IgD-negative memory B cell (primary cell): ENCODE results near the gene SPINK4. TPM values are rescaled to one million over a fixed set of nuclear protein-coding genes. Genes with fewer than 3 reads are reported as not detected.
A peak's percentile ranks its signal among the peaks of the same experiment; 100 is the strongest.

ENCODE experiments used
- H3K27ac Mint-ChIP-seq, 3 donors: one replicate each; pipeline ENCODE4 v1.8.0; 2020 to 2022; ENCODE audit warnings: mild to moderate bottlenecking in 3 of 3, mixed read lengths in 3 of 3, moderate library complexity in 1 of 3
- H3K27me3 Mint-ChIP-seq: one replicate; pipeline ENCODE4 v1.8.0; 2021; ENCODE audit warnings: mixed read lengths
- H3K36me3 Mint-ChIP-seq: one replicate; pipeline ENCODE4 v1.8.0; 2020; ENCODE audit warnings: mild to moderate bottlenecking, mixed read lengths
- H3K4me1 Mint-ChIP-seq, 3 donors: one replicate each; pipeline ENCODE4 v1.8.0; 2020 to 2022; ENCODE audit warnings: mixed read lengths in 3 of 3, mild to moderate bottlenecking in 1 of 3
- H3K4me3 Mint-ChIP-seq, 4 donors: one replicate each; pipeline ENCODE4 v1.8.0; 2020 to 2022; ENCODE audit warnings: mild to moderate bottlenecking in 4 of 4, mixed read lengths in 4 of 4, moderate library complexity in 3 of 4
- H3K9me3 Mint-ChIP-seq, 3 donors: one replicate each; pipeline ENCODE4 v1.8.0; 2020 to 2021; ENCODE audit warnings: mixed read lengths in 3 of 3, mild to moderate bottlenecking in 1 of 3
- polyA plus RNA-seq: library from polyadenylated mRNA; unstranded; fragments of 300-500 nt; fragmentation: Illumina TruSeq; gene quantifications from one replicate; pipeline ENCODE4 v1.2.3, GENCODE V29; 2021

SPINK4 gene
- polyA plus RNA-seq, 1 donor from 2014 or later, result not detected

DNA sequence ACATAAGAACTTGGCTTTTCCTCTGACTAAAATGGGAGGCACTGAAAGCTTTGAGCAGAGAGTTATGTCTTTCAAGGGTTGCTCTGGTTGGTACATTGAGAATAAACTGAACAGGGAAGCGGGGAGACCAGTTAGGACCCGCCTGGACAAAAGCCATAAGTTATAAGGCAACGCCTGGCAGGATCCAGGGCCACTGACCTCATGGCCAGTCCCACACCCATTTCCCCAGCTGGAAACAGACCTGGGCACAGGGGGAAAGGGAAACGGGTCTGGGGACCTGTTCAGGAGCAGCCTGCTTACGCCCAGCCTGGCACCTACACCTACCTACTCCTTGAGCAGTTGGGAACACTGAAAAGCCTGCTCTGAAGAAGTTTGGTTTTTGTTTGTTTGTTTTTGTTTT is 1.3 kb downstream of the SPINK4 start:
- Mint-ChIP-seq H3K9me3 (no peaks in the 10 kb centered on the region), H3K4me3 (no peak overlapping the region), H3K27ac (no peak overlapping the region), H3K27me3 (peaks cover 5% of the 10 kb centered on the region), H3K36me3 (peaks cover 2% of the 10 kb centered on the region), H3K4me1 (peaks cover 0 to 1% (median 0%) of the 10 kb centered on the region in 3 donors)

DNA sequence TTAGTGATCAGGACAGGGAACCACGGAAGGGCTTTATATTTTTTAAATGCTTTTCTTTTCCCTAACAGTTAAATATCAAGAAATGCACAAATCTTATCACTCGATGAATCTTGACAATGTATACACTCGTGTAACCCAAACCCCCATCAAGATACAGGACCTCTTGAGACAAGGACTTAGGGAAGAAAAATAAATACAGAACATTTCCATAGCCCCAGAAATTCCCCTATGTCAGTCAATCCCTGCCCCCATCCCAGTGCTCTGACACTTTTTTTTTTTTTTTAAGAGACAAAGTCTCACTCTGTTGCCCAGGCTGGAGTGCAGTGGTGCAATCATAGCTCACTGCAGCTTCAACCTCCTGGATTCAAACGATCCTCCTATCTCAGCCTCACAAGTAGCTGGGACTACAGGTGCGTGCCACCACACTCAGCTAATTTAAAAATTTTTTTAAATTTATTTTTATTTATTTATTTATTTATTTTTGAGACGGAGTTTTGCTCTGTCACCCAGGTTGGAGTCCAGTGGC is 2.7 kb downstream of the SPINK4 start:
- no peaks in the 10 kb centered on the region for H3K9me3 Mint-ChIP-seq
- H3K4me3 Mint-ChIP-seq, result no peak overlapping the region
- no peak overlapping the region for H3K27ac Mint-ChIP-seq
- H3K27me3 Mint-ChIP-seq, result peaks cover 5% of the 10 kb centered on the region
- H3K36me3 Mint-ChIP-seq, result peaks cover 2% of the 10 kb centered on the region
- peaks cover 0 to 1% (median under 1%) of the 10 kb centered on the region in 3 donors for H3K4me1 Mint-ChIP-seq

DNA sequence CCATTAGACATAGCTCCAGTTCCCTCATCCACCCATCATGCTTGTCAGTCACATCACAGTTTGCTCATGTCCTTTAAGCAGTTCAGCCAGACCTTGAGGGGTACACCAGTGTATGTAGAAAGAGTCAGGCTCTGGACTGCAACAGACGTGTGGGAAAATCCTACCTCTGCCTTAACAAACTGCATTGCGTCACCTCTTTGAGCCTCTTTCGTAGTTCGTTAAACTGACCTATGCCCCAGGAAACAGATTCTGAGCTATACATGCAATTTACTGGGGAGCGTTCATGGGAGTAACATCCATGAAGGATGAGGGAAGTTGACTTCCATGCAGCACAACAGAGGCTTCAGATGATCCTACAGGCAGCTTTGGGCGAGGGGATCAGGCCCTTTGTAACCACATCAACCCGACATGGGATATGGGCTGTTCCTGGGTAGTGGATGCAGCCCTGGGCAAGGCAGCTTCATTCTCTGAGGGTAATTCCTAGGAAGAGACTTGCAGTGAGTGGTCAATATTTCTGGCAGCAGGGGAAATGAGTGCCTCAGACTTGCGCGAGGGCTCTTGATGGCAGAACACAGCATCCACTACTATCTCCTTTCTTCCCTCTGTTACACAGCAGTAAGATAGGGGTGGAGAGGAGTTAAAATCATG is 4.3 kb downstream of the SPINK4 start:
- Mint-ChIP-seq H3K27ac (peak overlapping the region in 1 of 3 donors; percentile 65), H3K9me3 (no peaks in the 10 kb centered on the region), H3K27me3 (peaks cover 5% of the 10 kb centered on the region), H3K36me3 (peaks cover 2% of the 10 kb centered on the region), H3K4me3 (peak overlapping the region in 1 of 4 donors; percentile 25), H3K4me1 (peaks cover 0 to 5% (median 3%) of the 10 kb centered on the region in 3 donors)

DNA sequence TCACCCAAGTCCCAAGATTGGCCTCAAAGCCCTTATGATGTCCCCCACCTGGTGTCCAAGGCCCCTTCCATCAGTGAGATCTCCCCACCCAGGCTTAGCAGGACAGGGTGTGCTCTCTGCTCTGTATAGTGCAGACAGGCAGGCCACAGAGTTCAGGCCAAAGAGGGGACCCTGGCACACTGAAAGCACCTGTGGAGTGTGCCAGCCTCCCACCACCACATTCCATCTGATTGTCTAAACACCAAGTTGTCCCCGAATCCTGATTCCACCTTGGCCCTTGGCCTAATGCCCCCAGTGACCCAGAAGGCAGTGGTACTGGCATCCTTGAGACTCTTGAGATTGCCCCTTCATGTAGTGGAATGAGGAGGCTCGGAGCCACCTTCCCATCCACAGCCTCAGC is 5.4 kb downstream of the SPINK4 start:
- H3K9me3 Mint-ChIP-seq, result no peaks in the 10 kb centered on the region
- no peak overlapping the region for H3K27ac Mint-ChIP-seq
- peaks cover 2% of the 10 kb centered on the region for H3K36me3 Mint-ChIP-seq
- no peak overlapping the region for H3K4me3 Mint-ChIP-seq
- H3K4me1 Mint-ChIP-seq, result peaks cover 4 to 14% (median 10%) of the 10 kb centered on the region in 3 donors
- peaks cover 5% of the 10 kb centered on the region for H3K27me3 Mint-ChIP-seq

DNA sequence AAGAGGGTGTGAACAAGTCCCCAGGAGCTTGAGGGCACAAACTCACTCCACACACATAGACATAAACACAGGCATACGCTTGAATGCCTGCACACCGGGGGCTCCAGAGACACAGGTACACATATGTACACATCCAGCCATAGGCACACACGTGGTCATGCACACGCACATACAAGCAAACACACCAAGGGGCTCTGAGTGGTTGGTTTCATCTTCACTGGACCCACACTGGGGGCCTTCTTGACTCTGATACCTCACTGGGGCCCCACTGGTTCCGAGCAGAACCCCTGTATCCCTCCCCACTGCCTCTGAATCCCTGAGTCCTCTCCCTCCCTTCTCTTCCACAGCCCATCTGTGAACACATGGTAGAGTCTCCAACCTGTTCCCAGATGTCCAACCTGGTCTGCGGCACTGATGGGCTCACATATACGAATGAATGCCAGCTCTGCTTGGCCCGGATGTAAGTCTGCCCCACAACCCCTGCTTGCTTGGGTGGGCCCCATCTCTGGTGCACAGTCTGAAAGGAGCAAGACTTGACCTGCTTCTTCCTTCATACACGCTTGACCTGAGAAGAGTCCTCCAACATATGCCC is 6.4 kb downstream of the SPINK4 start:
- Mint-ChIP-seq H3K4me1 (peaks cover 4 to 14% (median 12%) of the 10 kb centered on the region in 3 donors), H3K27ac (peak overlapping the region in 1 of 3 donors; percentile 63), H3K4me3 (no peak overlapping the region), H3K9me3 (no peaks in the 10 kb centered on the region), H3K27me3 (no peaks in the 10 kb centered on the region), H3K36me3 (peaks cover 2% of the 10 kb centered on the region)

DNA sequence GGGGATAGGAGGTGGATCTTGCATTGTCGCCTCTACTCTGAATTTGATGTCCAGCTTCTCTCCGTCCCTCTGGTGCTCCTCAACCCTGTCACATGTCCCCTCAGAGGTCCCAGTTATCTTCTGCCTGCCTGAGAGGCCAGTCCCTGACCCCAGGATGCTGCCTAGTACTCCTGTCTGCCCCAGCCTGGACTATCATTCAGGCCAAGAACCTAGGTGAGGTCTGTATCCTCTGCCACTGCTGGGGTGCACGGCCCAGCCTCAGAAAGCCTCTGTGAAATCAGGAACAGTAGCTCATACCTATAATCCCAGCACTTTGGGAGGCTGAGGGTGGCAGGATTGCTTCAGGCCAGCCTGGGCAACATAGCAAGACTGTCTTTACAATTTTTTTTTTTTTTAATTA is 8.6 kb downstream of the SPINK4 start:
- Mint-ChIP-seq H3K4me3 (no peak overlapping the region), H3K9me3 (no peaks in the 10 kb centered on the region), H3K27me3 (no peaks in the 10 kb centered on the region), H3K36me3 (peaks cover 4% of the 10 kb centered on the region), H3K27ac (peak overlapping the region in 1 of 3 donors; percentile 78), H3K4me1 (peaks cover 4 to 14% (median 12%) of the 10 kb centered on the region in 3 donors)

DNA sequence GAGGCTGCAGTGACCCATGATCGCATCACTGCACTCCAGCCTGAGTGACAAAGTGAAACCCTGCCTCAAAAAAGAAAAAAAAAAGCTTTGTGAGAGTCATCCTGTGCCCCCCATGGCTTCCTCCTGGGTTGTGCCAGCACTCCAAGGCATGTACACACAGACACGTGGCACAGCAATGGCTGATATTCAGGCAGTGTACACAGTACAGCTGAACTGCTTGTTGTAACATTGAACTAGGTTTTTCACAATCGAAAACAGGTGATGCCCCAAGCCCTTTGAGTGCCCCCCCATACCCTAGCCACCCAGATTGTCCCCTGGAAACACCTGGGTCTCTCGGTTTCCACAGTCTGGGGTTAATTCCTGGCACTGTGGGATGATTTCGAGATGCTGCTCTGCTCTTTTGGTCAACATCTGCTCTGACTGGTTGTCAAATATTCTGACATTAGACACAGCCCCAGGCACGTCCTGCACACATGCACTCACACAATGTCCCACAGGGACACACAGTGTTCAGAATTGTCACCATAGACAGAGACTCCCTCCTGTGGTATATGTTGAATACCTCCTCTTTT is 9.2 kb downstream of the SPINK4 start:
- no peaks in the 10 kb centered on the region for H3K27me3 Mint-ChIP-seq
- no peaks in the 10 kb centered on the region for H3K9me3 Mint-ChIP-seq
- H3K4me3 Mint-ChIP-seq, result no peak overlapping the region
- no peak overlapping the region for H3K27ac Mint-ChIP-seq
- H3K4me1 Mint-ChIP-seq, result peaks cover 4 to 14% (median 12%) of the 10 kb centered on the region in 3 donors
- peaks cover 4% of the 10 kb centered on the region for H3K36me3 Mint-ChIP-seq

DNA sequence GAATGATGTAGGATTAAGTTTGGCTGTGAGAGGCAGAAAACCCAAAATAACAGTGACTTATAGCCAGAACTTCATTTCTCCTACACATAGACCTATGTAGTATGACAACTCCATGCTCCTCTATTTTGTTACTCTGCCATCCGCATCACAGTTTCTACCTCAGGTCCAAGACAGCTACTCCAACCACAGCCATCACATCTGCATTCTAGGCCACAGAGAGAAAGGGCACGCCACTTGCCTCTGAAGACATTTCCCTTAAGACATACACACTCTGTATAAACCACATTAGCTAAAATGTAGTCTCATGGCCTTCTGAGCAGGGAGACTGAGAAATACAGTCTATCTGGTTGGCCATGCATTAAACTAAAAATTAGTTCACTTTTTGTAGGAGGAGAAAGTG is 10.0 kb downstream of the SPINK4 start:
- Mint-ChIP-seq H3K4me1 (peaks cover 4 to 14% (median 12%) of the 10 kb centered on the region in 3 donors), H3K4me3 (no peak overlapping the region), H3K27ac (peak overlapping the region in 1 of 3 donors; percentile 80), H3K27me3 (no peaks in the 10 kb centered on the region), H3K9me3 (no peaks in the 10 kb centered on the region), H3K36me3 (peaks cover 4% of the 10 kb centered on the region)

DNA sequence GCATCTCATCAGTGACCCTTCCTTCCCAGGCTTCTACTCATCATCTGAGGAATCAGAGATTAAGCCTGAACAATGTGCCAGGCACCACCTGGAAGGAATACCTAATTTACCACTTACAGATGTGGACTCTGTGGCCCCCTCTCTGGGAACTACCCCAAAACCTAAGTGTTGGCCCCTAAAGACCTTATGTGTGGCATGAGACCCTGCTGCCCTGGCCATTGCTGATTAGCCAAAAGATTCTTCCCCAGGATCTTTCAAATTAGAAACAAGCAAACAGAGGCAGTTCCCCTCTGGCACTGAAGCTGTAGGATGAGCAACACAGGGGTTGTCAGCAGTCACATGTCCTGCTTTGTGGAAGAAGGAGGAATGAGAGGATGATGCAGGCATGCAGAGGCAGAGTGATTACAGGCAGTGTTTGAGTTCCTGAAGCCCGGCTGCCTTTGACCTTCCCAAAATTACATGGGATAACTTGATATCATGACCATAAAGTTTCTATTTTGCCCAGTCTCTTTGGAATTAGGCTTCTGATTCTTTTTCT is 10.6 kb downstream of the SPINK4 start:
- Mint-ChIP-seq H3K4me3 (no peak overlapping the region), H3K9me3 (no peaks in the 10 kb centered on the region), H3K27me3 (no peaks in the 10 kb centered on the region), H3K4me1 (peaks cover 4 to 14% (median 12%) of the 10 kb centered on the region in 3 donors), H3K36me3 (peaks cover 4% of the 10 kb centered on the region), H3K27ac (no peak overlapping the region)

DNA sequence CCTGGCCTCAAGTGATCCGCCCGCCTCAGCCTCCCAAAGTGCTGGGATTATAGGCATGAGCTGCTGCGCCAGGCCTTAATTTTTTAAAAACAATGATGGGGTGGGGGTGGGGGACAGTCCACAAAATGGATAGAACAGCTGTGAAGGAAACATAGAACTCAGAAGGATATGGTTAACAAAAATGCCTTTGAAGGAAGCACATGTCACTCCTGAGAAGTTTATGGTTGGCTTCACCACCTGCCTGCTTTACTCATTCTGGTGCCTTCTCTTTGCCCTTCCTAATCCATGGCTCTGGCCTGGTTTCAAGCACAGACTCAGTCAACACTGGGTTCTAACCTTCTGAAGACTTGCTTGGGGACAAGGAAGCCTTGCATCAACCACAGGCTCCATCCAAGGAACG is 14.2 kb downstream of the SPINK4 start:
- H3K9me3 Mint-ChIP-seq, result no peaks in the 10 kb centered on the region
- no peaks in the 10 kb centered on the region for H3K27me3 Mint-ChIP-seq
- H3K4me1 Mint-ChIP-seq, result peaks cover 9 to 15% (median 11%) of the 10 kb centered on the region in 3 donors

DNA sequence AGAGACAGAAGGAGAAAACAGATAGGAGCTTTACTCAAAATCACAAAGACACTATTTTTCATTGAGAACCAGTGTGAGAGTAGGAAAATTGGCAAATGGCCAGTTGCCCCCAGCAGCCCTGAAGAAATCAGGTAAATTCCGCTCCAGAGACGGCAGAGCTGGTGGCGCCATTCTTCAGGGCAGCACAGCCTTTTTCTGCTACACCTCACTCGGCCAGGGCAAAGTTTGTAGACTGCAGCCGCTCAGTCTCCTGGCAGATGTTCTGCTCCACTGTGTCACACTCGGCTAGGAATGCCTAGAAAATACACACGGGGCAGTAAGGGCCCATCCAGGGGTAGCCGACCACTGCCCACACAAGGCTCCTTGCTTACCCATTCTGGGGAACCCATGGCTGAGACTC is 15.0 kb downstream of the SPINK4 start:
- no peaks in the 10 kb centered on the region for H3K9me3 Mint-ChIP-seq
- H3K4me3 Mint-ChIP-seq, result no peak overlapping the region
- no peaks in the 10 kb centered on the region for H3K27me3 Mint-ChIP-seq
- H3K36me3 Mint-ChIP-seq, result peaks cover 4% of the 10 kb centered on the region
- peak overlapping the region in 1 of 3 donors; percentile 19 for H3K27ac Mint-ChIP-seq
- peaks cover 3 to 9% (median 5%) of the 10 kb centered on the region in 3 donors for H3K4me1 Mint-ChIP-seq

More for the DNA sequence above, 14.2 kb downstream of the SPINK4 start:
- Mint-ChIP-seq H3K4me3 (no peak overlapping the region), H3K36me3 (peaks cover 4% of the 10 kb centered on the region), H3K27ac (no peak overlapping the region)

DNA sequence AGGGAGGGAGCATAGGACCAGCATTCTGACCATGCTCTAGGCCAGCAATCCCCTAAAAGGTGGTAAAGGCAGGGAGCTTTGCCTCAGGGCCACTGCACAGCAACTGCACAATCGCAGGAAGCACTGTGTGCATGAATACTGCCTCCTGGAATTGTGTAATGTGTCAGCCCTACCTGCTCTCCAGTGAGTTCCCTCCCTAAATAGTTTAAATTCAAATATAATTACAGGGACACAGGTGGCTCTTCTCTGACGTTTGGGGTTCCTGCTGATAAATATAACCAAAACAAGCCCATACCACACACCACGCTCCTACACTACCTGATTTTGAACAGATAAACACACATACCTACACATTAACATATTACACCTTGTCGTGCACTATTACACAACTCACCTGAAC is 15.5 kb downstream of the SPINK4 start:
- no peaks in the 10 kb centered on the region for H3K27me3 Mint-ChIP-seq
- H3K9me3 Mint-ChIP-seq, result no peaks in the 10 kb centered on the region
- peak overlapping the region in 1 of 4 donors; percentile 1 for H3K4me3 Mint-ChIP-seq
- H3K4me1 Mint-ChIP-seq, result peaks cover 1 to 9% (median 5%) of the 10 kb centered on the region in 3 donors
- H3K36me3 Mint-ChIP-seq, result peaks cover 4% of the 10 kb centered on the region
- H3K27ac Mint-ChIP-seq, result no peak overlapping the region

DNA sequence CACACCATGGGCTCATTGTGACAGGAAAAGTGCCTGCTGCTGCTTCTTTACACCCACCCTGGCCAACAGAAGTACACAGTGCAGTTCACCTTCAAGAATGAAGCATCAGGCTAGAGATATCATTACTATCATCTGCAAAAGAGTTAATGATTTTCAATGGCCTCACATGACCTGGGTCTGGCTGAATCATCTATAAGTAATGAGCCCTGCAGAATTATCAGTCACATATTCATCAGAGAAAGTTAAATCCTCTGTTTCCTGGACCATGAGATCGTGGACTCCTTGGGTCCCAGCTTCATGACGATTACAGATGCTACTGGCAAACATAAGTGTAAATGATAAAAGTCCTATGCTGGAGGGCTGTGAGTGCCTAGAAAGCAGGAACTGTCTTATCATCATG is 16.3 kb downstream of the SPINK4 start:
- Mint-ChIP-seq H3K27me3 (no peaks in the 10 kb centered on the region), H3K36me3 (peaks cover 4% of the 10 kb centered on the region), H3K27ac (no peak overlapping the region)

DNA sequence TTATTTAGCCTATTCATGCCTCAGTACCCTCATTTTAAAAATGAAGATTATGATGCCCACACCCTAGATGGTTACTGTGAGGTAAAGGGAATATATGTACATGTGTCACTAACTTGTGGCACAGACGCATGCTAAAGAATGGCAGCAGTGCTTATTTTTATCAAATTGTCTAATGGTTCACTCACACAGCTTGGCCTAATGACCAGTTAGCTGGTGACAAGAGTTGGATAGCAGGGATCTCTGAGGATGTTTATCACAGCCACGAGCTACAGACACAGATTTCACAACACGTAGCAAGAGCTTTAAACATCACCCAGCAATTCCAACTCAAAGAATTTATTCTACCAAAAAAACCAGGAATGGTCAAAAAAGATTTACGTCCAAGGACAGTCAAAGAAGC is 17.3 kb downstream of the SPINK4 start:
- H3K4me3 Mint-ChIP-seq, result no peak overlapping the region
- peaks cover 1 to 7% (median 5%) of the 10 kb centered on the region in 3 donors for H3K4me1 Mint-ChIP-seq
- H3K36me3 Mint-ChIP-seq, result peaks cover 4% of the 10 kb centered on the region
- no peak overlapping the region for H3K27ac Mint-ChIP-seq
- H3K9me3 Mint-ChIP-seq, result no peaks in the 10 kb centered on the region
- H3K27me3 Mint-ChIP-seq, result no peaks in the 10 kb centered on the region

More for the DNA sequence above, 16.3 kb downstream of the SPINK4 start:
- peaks cover 1 to 7% (median 5%) of the 10 kb centered on the region in 3 donors for H3K4me1 Mint-ChIP-seq
- H3K4me3 Mint-ChIP-seq, result no peak overlapping the region
- H3K9me3 Mint-ChIP-seq, result no peaks in the 10 kb centered on the region

DNA sequence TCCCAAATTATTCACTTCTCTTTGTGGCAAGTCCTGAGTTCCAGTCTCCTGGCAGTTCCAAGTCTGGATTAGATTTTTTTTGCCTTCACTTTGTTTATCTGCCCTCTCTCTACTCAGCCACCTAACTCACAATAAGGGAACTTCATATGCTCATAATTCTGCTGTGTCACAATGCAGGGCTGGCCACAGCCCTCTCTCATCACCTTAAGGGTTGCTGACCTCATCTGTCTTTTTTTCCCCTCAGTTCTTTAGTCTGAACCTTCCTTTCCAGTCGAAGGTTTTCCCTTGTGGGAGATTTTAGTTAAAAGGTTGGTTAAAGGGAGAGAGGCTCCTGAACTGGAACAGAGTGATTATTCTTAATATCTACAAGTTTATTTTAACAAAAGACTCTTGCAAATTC is 20.4 kb downstream of the SPINK4 start:
- Mint-ChIP-seq H3K27me3 (no peaks in the 10 kb centered on the region), H3K4me1 (peaks cover 18 to 20% (median 19%) of the 10 kb centered on the region in 3 donors), H3K27ac (no peak overlapping the region), H3K36me3 (peaks cover 4% of the 10 kb centered on the region), H3K4me3 (no peak overlapping the region), H3K9me3 (no peaks in the 10 kb centered on the region)
